ENCODE measurements around the gene SNX1.
"Not testable (repeated sequence)": the region's sequence is repeated elsewhere in the genome, so short reads cannot be mapped to it uniquely, and the experiment has no call there.

The SNX1 gene, protein sequence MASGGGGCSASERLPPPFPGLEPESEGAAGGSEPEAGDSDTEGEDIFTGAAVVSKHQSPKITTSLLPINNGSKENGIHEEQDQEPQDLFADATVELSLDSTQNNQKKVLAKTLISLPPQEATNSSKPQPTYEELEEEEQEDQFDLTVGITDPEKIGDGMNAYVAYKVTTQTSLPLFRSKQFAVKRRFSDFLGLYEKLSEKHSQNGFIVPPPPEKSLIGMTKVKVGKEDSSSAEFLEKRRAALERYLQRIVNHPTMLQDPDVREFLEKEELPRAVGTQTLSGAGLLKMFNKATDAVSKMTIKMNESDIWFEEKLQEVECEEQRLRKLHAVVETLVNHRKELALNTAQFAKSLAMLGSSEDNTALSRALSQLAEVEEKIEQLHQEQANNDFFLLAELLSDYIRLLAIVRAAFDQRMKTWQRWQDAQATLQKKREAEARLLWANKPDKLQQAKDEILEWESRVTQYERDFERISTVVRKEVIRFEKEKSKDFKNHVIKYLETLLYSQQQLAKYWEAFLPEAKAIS

DNA sequence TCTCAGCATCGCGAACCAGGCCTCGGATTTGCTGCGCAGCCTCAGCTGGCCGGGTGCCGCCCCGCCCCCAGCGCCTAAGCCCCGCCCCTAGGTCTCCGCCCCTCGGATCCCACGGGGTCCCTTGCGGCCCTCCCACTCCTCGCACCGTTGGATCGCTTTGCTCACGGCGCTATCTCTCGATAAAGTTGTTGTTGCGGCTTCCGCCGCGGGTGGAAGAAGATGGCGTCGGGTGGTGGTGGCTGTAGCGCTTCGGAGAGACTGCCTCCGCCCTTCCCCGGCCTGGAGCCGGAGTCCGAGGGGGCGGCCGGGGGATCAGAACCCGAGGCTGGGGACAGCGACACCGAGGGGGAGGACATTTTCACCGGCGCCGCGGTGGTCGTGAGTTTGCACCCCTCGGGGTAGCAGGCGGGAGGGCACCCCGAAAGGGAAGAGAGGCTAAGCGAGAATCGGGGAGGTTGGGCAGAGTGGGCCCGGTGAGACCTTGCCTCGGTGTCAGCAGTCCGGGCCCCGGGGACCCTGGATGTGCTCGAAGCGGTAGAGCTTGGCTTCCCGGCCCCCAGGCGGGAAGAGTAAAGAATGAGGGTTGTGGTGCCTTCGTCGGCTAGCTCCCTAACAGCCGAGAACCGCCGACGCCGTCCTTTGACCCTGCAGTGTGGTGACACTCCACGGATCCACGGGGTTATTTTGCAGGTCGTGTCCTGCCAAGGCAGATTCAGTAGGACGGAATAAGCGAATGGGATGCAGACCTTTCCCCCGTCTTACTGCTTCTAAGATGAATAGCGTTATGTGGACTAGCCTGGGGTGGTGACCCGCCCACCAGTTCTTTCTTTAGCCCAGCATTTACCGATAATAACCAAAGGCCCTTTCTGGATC, at the start of gene SNX1:
Gene SNX1 (plus strand): TSS at position 188 of the 873 bp plus-strand sequence. CDS start 32 bp downstream, at position 220.
- DNase-seq = peak; percentile 90

GRCh38 chr15:64046421-64047153, 49.2 kb upstream of the SNX1 start, which contains the start of gene DAPK2:
Gene DAPK2 (minus strand): TSS chr15:64046485. CDS start chr15:64040261, 6,224 bp downstream.
- DNase-seq = peak; percentile 61

DNA sequence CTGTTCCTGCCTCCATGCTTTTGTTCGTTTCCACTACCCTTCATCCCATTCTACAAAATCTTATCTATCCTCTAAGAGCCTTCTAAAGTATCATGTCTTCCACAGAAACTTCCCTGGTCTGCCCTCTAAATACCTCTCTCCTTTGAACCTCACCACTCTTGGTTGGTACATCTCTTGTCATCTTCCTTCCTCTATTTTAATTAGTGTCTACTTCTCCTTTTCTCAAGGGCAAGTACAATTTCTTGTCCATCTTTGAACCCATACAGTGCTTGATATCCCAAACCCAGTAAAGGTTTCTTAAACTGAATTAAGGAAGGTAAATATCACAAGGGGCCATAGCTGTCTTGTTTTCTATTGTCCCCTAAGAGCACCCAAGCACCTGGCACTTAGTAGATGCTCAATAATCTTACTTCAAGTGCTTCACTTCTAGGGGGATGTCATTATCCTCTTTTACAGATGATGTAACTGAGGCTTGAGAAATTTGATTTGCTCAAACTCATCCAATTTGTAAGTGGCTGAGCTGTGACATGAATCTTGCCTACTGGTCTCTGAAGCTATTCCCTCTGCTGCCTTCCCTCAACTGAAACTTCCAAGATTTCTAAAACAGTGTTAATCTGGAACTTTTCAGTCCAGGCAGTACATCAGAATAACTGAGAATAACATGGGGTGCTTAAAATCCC, 46.9 kb upstream of the SNX1 start:
- no peak for DNase-seq

DNA sequence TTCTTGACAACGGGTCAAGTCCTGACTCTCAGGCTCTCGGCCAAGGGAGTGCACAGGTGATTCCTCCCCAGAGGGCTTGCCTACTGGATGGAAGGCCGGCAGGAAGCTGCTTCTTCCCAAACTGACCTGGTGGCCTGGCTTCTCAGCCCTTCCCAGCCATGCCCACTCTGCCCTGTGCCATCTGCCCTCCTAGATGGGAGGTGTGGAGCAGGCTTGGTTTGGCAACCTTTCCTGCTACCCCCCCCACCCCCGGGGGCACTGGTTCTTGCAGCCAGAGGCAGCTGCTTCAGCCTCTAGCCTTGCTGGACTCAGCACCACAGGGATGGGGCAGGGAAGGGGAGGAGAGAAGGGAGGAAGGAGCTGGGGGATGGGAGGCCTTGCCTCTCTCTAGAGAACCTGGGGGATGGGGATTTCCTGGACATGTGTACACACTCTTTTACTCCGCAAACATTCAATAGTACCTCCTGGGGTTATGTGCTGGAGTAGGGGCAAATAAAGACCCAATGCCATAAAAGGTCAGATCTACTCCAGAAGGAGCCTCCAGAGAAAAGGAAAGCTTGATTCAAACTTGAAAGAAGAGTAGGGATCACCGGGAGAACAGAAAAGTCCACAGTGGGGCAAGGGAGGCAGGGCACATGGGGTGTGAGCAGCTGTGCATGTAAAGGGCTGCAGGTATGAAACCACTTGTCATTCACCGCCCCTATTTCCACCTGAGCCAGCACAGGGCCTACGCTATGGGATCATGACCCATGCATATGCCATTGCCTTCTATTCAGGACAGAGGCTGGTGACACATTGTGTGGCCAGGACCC, 45.3 kb upstream of the SNX1 start:
- DNase-seq = no peak

DNA sequence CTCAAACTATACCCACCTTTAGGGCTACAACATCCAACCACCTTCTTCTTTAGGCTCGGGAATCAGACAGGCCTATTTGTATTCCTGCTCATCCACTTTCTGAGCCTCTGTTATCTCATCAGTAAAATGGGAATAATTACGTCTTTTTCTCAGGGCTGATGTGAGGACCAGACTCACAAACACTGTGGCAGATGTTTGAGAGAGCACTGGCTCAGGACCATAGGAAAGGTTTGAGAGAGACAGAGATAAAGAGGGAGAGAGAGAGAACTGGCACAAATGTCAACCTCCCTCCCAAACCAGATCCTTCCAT, 44.7 kb upstream of the SNX1 start:
- no peak for DNase-seq

- no peak for DNase-seq
Observed at GRCh38 chr15:64051407-64052259, 44.1 kb upstream of the SNX1 start.

GRCh38 chr15:64052925-64053491, 42.8 kb upstream of the SNX1 start:
- no peak for DNase-seq

DNA sequence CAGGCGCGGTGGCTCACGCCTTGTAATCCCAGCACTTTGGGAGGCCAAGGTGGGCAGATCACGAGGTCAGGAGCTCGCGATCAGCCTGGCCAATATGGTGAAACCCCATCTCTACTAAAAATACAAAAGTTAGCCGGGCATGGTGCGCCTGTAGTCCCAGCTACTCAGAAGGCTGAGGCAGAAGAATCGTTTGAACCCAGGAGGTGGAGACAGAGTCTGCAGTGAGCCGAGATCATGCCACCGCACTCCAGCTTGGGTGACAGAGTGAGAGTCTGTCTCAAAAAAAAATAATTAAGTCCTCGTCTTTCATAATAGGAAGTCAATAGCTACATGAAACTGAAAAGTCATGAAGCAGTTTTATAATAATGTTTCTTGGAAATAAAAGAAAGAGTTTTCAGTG, 42.1 kb upstream of the SNX1 start:
- not testable (repeated sequence) for DNase-seq

DNA sequence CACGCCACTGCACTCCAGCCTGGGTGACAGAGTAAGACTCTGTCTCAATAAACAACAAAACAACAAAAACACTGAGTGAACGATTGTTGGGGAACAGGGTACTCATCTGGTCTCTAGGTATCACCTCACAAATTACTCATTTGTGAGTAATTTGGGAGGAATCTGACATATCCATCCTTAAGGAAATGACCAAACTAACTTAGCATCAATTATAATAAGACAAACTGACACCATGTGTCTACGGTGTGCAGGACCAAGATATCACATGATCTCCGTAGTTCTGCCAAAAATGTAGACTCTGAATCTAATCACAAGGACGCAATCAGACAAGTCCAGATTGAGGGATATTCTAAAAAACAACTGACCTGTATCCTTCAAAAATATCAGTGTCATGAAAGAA, 37.5 kb upstream of the SNX1 start:
- no peak for DNase-seq

DNA sequence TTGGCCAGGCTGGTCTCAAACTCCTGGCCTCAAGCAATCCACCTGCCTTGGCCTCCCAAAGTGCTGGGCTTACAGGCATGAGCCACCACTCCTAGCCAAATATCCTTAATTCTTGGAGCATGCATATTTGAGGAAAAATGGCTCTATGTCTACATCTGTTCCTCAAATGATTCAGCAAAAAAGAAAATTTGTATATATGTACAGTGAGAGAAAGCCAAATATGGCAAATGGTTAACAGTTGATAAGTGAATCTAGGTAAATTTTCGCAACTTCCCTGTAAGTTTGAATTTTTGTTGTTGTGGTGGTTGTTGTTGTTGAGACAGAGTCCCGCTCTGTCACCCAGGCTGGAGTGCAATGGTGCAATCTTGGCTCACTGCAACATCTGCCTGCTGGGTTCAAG, 36.7 kb upstream of the SNX1 start:
- DNase-seq = not testable (repeated sequence)

- DNase-seq = no peak
Observed at GRCh38 chr15:64060716-64061115, 35.1 kb upstream of the SNX1 start.

DNA sequence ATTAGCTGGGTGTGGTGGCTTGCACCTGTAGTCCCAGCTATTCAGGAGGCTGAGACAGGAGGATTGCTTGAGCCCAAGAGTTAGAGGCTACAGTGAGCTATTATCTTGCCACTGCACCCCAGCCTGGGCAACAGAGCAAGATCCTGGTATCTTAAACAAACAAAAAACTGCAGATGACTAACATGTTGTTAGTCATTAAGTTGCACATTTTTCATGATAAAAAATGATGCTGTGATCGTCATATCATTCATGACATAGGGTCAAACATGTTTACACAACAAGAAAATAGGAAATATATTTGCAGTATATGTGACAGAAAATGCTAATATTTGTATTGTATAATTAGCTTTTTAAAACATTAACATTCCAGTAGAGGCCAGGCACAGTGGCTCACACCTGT, 29.3 kb upstream of the SNX1 start:
- DNase-seq = no peak

DNA sequence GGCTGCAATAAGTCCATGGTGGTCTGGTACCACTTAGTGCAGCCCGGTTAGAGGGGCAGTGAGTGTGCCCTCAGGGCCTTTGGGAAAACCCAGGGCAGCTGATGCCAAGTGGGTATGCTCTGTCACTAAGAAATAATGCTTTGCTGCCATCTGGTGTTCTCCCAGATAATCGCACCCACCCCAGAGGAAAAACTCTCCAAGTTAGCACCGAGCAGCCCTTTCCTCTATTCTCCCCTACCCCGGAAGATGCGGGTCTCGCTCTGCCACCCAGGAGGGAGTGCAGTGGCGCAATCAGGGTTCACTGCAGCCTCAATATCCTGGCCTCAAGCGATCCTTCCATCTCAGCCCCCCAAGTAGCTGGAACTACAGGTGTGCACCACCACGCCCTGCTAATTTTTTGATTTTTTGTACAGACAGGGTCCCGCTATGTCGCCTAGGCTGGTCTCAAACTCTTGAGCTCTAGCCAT, 28.2 kb upstream of the SNX1 start:
- DNase-seq = peak; percentile 44

DNA sequence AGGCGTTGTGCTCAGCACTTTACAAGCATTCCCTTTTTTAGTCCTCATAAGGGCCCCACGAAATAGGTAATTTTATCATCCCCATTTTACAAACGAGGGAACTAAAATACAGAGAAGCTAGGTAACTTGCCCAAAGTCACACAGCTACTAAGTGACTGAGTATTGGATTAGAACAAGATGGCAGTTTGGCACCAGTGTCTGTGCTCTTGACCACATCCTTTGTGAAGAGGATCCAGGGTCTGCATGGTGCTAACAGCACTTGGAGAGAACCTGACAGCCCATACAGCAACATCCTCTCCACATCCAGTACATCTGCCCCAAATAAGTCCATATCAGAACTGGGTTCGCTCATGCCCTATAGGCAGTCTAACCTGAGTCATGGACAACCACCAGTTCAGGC, 27.6 kb upstream of the SNX1 start:
- DNase-seq = no peak

GRCh38 chr15:64070106-64070505, 25.7 kb upstream of the SNX1 start:
- DNase-seq = no peak

DNA sequence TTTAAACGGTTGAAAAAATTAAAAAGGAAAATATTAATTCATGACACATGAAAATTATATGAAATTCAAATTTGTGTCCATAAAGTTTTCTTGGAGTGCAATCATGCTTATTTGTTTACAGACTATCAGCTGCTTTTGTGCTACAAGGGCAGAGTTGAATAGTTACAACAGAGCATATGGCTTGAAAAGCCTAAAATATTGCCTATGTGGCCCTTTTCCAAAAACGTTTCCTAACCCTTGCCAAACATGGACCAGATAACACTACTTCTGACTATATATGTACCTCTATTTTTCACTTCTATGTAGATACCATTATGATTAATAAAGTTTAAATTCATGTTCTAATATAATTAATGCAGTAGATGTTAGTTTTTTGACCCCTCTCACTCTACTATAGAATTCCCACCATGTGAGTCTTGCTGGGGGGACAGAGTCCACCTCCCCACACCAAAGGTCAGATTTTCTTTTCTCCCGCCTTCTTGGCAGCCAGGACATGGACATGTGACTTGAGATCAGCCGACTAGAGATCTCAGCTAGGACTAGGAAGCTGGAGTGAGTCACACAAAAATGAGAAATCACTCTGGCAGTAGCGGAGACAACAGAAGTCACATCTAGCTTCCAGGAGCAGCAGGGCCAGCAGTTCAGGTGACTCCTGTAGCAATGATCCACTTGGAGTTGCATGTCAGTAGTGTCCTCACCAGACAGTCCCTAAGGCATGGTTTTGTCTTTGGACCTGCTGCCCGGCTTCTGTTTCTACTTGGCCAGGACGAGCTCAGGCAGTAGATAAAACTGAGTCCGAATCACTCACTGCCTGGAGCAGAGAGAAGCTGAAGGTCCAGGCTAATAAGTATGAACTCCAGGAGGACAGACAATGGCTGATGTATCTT, 24.6 kb upstream of the SNX1 start:
- no peak for DNase-seq

- no peak for DNase-seq
Observed at GRCh38 chr15:64071931-64072765, 23.6 kb upstream of the SNX1 start.

DNA sequence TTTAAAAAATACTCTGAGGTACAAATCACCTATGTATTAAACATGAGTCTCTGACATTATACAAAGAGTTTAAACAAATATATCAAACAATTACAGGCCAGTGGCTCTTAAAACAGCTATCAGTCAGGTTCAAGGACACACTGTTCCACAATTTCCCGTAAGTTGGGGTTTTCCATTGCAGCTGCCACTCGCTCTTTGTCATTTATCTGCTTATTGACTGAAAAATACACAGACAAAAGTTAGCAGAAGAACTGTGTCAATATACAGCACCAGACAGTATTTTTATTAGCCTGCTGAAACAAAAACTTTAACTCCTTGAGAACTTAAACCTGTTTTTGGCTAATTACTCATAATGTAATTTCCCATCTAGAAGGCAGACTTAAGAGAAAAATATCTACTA, 23.0 kb upstream of the SNX1 start:
- no peak for DNase-seq

Measured in activated effector memory CD4-positive, alpha-beta T cell treated with Interleukin-2 at 50 U/mL for 16 hours (primary cell).